NT2/D1 (cell line): ENCODE results near the gene CATSPER3.

Experiments used
- DNase-seq: peaks from one replicate; pipeline ENCODE4 v3.0.0-alpha.2; 2011; ENCODE audit warnings: low read depth, low spot score
- H3K27me3 ChIP-seq: 2 replicates; pipeline ENCODE4 v1.6.0; 2011; ENCODE audit warnings: mild to moderate bottlenecking; ENCODE audit not compliant: insufficient read length, insufficient read depth
- H3K36me3 ChIP-seq: 2 replicates; pipeline ENCODE4 v1.6.1; 2011; ENCODE audit warnings: mild to moderate bottlenecking, low read length, mixed read lengths; ENCODE audit not compliant: insufficient read depth, insufficient read length
- H3K4me1 ChIP-seq: 2 replicates; pipeline ENCODE4 v1.5.1; 2011; ENCODE audit not compliant: insufficient read depth, insufficient read length
- H3K4me3 ChIP-seq: 2 replicates; pipeline ENCODE4 v1.5.1; 2011; ENCODE audit warnings: low read depth; ENCODE audit not compliant: insufficient read length
- H3K9ac ChIP-seq: 2 replicates; pipeline ENCODE4 v1.6.0; 2011; ENCODE audit warnings: low read depth; ENCODE audit not compliant: insufficient read length
- H3K9me3 ChIP-seq: 2 replicates; pipeline ENCODE4 v1.5.1; 2011; ENCODE audit warnings: mild to moderate bottlenecking, low read length; ENCODE audit not compliant: insufficient read depth
- SUZ12 ChIP-seq: IDR thresholded peaks from 2 replicates; pipeline ENCODE4 v1.6.1; 2011; ENCODE audit not compliant: insufficient read length, insufficient read depth; ENCODE audit errors: extremely low read depth
- YY1 ChIP-seq: IDR thresholded peaks from 2 replicates; pipeline ENCODE4 v1.6.1; 2011; ENCODE audit not compliant: insufficient read length, insufficient read depth
- ZNF274 ChIP-seq: IDR thresholded peaks from 2 replicates; pipeline ENCODE4 v1.6.1; 2011; ENCODE audit warnings: mild to moderate bottlenecking, low read depth, low read length

Gene CATSPER3

DNA sequence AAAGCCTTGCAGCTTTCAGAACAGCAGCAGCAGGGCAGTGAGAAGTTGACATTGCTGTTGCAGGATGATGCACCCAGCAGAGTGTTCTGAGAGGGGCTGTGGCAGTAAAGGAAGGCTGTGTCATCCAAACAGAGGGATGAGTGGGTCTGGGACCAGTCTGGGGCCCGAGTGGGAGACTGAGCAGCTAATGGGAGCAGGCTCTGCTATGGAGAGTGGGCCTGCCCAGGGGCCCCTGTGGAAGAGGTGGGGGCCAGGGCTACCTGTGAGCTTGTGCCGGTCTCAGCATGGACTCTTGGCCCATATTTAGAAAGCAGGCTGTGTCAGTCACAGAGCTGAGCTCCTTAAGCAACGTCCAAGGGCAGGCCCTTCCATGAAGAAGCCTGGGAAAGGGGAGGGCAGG lies 92.3 kb downstream of the CATSPER3 start:
- H3K36me3 ChIP-seq: no peaks in the 10 kb centered on the region
- no peaks in the 10 kb centered on the region for H3K9me3 ChIP-seq
- no peaks in the 10 kb centered on the region for H3K4me1 ChIP-seq
- no peaks in the 10 kb centered on the region for H3K27me3 ChIP-seq
- DNase-seq: no peak
- TF ChIP-seq YY1: no peak
- H3K9ac ChIP-seq: no peak overlapping the region
- no peak overlapping the region for H3K4me3 ChIP-seq

DNA sequence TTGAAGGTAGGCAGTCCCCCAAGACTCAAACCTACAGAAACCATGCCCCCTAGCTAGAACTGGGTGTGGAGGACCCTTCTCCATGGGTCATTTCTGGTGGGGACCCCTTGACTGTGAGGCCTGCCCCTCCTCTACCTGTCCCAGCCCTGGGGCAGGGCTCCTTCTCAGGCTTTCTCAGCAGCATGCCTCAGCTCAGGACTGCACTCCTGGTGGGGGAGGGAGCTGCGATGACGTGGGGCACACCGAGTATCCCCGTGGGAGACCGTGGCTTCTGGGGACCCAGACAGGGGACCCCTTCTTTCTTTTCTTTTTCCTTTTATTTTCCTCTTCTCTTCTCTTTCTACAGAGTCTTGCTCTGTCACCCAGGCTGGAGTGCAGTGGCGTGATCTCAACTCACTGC lies 93.3 kb downstream of the CATSPER3 start:
- H3K4me1 ChIP-seq: peaks cover 2% of the 10 kb centered on the region
- no peak overlapping the region for H3K9ac ChIP-seq
- no peaks in the 10 kb centered on the region for H3K27me3 ChIP-seq
- no peak for DNase-seq
- TF ChIP-seq SUZ12 (no peak), YY1 (no peak), ZNF274 (no peak)
- H3K36me3 ChIP-seq: no peaks in the 10 kb centered on the region
- no peaks in the 10 kb centered on the region for H3K9me3 ChIP-seq
- no peak overlapping the region for H3K4me3 ChIP-seq
